WERI-Rb-1 (cell line): Measurements from ENCODE around the gene WFS1.

ENCODE experiments used
- DNase-seq: peaks from one replicate; pipeline ENCODE4 v3.0.0-alpha.2; 2020
- H3K27ac ChIP-seq: fragments of 250-450 bp; sonication (Bioruptor Pico); 2 replicates; pipeline ENCODE4 v1.5.1; 2020; ENCODE audit warnings: mild to moderate bottlenecking, moderate library complexity
- H3K27me3 ChIP-seq: fragments of 250-450 bp; sonication (Bioruptor Pico); 2 replicates; pipeline ENCODE4 v1.5.1; 2021; ENCODE audit warnings: mild to moderate bottlenecking, low read depth, moderate library complexity; ENCODE audit not compliant: insufficient read depth, severe bottlenecking
- H3K36me3 ChIP-seq: fragments of 250-450 bp; sonication (Bioruptor Pico); 2 replicates; pipeline ENCODE4 v1.5.1; 2020; ENCODE audit warnings: mild to moderate bottlenecking, moderate library complexity
- H3K4me3 ChIP-seq: 2 replicates; pipeline ENCODE4 v1.5.1; 2011; ENCODE audit warnings: low read depth, mild to moderate bottlenecking, control low read depth, low read length
- H3K9me3 ChIP-seq: fragments of 250-450 bp; sonication (Bioruptor Pico); 2 replicates; pipeline ENCODE4 v1.5.1; 2021; ENCODE audit warnings: mild to moderate bottlenecking, moderate library complexity; ENCODE audit not compliant: severe bottlenecking
- CTCF ChIP-seq: IDR thresholded peaks from 2 replicates; pipeline ENCODE4 v1.5.1; 2011; ENCODE audit warnings: low read depth, mild to moderate bottlenecking, control low read depth, inconsistent platforms, low read length

WFS1 gene

DNA sequence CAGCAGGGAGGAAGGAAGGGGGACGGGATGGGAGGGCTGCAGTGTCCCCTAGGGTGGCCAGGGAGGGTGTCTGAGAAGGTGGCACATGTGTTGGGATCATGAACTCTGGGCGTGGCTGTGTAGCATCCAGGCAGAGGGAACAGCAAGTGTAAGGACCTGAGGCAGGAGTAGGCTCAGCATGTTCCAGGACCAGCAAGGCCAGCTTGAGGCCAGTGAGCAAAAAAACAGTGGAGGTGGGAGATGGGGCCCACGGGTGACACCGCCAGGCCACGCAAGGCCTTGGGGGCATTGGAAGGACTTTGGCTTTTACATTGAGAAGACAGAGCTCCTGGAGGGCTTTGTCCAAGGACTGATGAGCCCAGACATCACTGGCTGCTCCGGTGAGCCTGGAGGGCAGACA, 16.5 kb upstream of the WFS1 start:
- no peaks in the 10 kb centered on the region for H3K27me3 ChIP-seq
- no peak overlapping the region for H3K27ac ChIP-seq
- no peak overlapping the region for H3K4me3 ChIP-seq
- no peak for DNase-seq
- no peaks in the 10 kb centered on the region for H3K36me3 ChIP-seq
- no peak for TF ChIP-seq CTCF
- H3K9me3 ChIP-seq = no peaks in the 10 kb centered on the region

GRCh38 chr4:6253961-6254360, 15.7 kb upstream of the WFS1 start:
- Histone ChIP-seq H3K27me3 (no peaks in the 10 kb centered on the region), H3K4me3 (no peak overlapping the region), H3K36me3 (no peaks in the 10 kb centered on the region), H3K27ac (no peak overlapping the region), H3K9me3 (no peaks in the 10 kb centered on the region)
- no peak for TF ChIP-seq CTCF
- no peak for DNase-seq

- Histone ChIP-seq H3K27ac (no peak overlapping the region), H3K27me3 (no peaks in the 10 kb centered on the region), H3K9me3 (no peaks in the 10 kb centered on the region), H3K36me3 (no peaks in the 10 kb centered on the region), H3K4me3 (no peak overlapping the region)
- no peak for DNase-seq
- TF ChIP-seq CTCF = no peak
These were observed 13.5 kb upstream of the WFS1 start for GRCh38 chr4:6256141-6256540.

GRCh38 chr4:6257247-6258025, 12.2 kb upstream of the WFS1 start:
- Histone ChIP-seq H3K36me3 (no peaks in the 10 kb centered on the region), H3K4me3 (no peak overlapping the region), H3K27ac (no peak overlapping the region), H3K27me3 (no peaks in the 10 kb centered on the region), H3K9me3 (no peaks in the 10 kb centered on the region)
- TF ChIP-seq CTCF = no peak
- no peak for DNase-seq

DNA sequence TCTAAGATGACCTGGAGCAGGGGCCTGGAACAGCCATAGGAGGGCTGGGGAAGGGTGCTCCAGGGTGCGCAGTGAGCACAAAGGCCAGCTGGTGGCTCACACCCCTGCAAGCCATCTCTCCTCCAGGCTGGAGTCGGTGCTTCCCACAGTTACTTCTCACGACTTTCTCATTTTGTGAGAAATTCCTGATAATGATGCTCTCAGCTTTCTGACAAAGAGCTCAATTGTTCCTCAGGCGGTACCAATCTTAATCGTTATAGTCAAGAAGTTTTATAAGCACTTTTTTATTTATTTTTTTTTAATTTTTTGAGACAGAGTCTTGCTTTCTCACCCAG, 11.7 kb upstream of the WFS1 start:
- H3K4me3 ChIP-seq = no peak overlapping the region
- no peaks in the 10 kb centered on the region for H3K36me3 ChIP-seq
- H3K9me3 ChIP-seq = no peaks in the 10 kb centered on the region
- no peaks in the 10 kb centered on the region for H3K27me3 ChIP-seq
- no peak for TF ChIP-seq CTCF
- no peak for DNase-seq
- no peak overlapping the region for H3K27ac ChIP-seq

DNA sequence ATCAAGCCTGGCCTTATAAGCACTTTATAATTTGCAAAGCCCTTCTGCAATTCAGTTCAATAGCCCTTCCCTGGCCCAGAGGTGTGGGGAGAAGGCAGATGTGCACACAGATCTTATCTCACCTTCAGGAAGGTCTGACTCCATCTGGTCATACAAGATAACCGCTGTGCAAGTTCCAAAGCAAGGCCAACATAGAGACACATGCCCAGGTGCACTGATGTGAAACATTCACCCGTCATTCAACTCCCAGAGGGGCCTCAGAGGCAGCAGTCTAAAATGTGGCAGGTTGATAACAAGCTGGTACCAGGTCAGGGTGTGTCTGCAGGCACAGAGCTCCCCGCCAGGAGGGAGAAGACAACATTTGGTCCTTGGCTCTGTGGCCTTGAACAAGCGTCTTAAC, 10.9 kb upstream of the WFS1 start:
- no peak for DNase-seq
- H3K4me3 ChIP-seq = no peak overlapping the region
- no peak for TF ChIP-seq CTCF
- no peaks in the 10 kb centered on the region for H3K27me3 ChIP-seq
- no peaks in the 10 kb centered on the region for H3K9me3 ChIP-seq
- H3K36me3 ChIP-seq = no peaks in the 10 kb centered on the region
- H3K27ac ChIP-seq = no peak overlapping the region
